Astrocyte (in vitro differentiated cells and primary cell): Measurements from ENCODE around the gene RTBDN.

ENCODE experiments used
- CTCF ChIP-seq: IDR thresholded peaks from 2 replicates; pipeline ENCODE4 v1.5.1; 2011; ENCODE audit warnings: low read depth, mild to moderate bottlenecking, inconsistent platforms, low read length, moderate library complexity; ENCODE audit not compliant: insufficient read depth
- EZH2 ChIP-seq: IDR thresholded peaks from 2 replicates; pipeline ENCODE4 v1.6.1; 2012; ENCODE audit warnings: mild to moderate bottlenecking, low read length, inconsistent platforms; ENCODE audit not compliant: insufficient read depth

- TF ChIP-seq CTCF (no peak), EZH2 (no peak)
Observed at GRCh38 chr19:12789904-12790619, 44.3 kb downstream of the RTBDN start.
